Left ventricle myocardium inferior (tissue), 1 donor: Measurements from ENCODE around the gene ZDHHC9. TPM values are rescaled to one million over a fixed set of nuclear protein-coding genes. Genes with fewer than 3 reads are reported as not detected.

ENCODE experiments used
- DNase-seq: peaks from one replicate; pipeline ENCODE4 v3.0.0-alpha.2; 2020
- H3K27ac ChIP-seq: fragments of 200-600 bp; replicated peaks from 2 replicates; pipeline ENCODE4 v1.8.0; 2021
- H3K27me3 ChIP-seq: fragments of 200-600 bp; 2 replicates; pipeline ENCODE4 v1.8.0; 2021; ENCODE audit warnings: low read depth
- H3K36me3 ChIP-seq: fragments of 200-600 bp; 2 replicates; pipeline ENCODE4 v1.8.0; 2021
- H3K4me1 ChIP-seq: fragments of 200-600 bp; 2 replicates; pipeline ENCODE4 v1.8.0; 2021
- H3K4me3 ChIP-seq: fragments of 200-600 bp; 2 replicates; pipeline ENCODE4 v1.8.0; 2021; ENCODE audit warnings: mild to moderate bottlenecking, moderate library complexity
- H3K9me3 ChIP-seq: fragments of 200-600 bp; replicated peaks from 2 replicates; pipeline ENCODE4 v1.8.0; 2021
- CTCF ChIP-seq: fragments of 200-600 bp; IDR thresholded peaks from 2 replicates; pipeline ENCODE4 v1.8.0; 2021; ENCODE audit warnings: antibody characterized with exemption, mild to moderate bottlenecking, borderline replicate concordance
- intact Hi-C: fragments of 100-400 bp; cut with micrococcal nuclease; formaldehyde crosslinking; loops from one replicate; pipeline ENCODE4 v1.11.0; 2022
- total RNA-seq: library from RNA; stranded (reverse); fragmentation: NEBNext Ultra II Directional; extraction: Animal tissue kit (Norgen Biotek cat#: 25700); gene quantifications from one replicate; pipeline ENCODE4 v1.2.1, GENCODE V29; 2021
- donor health status: DM: no; HTN: yes; CAD: no; lungs with severe emphysema.

The ZDHHC9 gene
- total RNA-seq, 1 donor from 2014 or later, result 11.9 TPM

DNA sequence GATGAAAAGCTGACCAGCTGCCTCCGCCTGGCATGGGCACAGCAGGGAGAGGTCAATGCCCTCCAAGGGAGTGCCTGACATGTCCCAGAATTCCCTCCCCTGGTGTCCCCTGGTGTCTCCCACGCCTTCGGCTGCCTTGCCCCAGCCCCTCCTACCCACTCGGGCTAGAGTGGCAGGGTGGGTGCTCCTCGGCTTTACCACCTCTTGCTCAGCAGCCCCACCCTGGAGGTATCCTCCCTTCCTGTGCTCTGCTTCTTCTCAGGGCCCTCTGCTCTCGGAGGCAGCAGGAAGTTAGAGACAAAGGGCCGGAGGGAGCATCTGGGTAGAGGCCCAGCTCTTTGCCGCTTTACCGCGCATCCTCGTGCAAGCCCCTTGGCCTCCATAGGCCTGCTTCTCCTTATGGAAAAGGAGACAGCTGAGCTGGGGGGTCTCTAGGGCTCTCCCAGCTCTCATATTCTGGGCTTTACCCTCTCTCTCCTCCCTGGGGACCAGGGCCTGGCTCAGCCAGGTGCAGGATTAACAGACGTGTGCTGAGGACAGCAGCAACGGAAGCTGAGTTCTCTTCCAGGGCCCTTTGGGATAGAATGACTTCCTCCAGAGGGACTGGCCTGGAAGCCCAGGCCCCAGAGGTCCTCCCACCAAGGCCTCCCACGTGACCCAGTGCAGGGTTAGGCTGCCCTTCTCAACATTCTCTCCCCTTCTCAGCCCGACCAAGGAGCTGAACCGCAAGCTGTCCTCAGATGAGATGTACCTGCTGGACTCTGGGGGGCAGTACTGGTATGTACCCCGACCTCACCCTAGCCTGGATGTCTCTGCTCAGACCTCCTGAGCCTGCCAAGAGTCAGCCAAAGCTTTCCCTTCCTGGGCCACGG lies 87.7 kb downstream of the ZDHHC9 start:
- TF ChIP-seq CTCF, result no peak
- Histone ChIP-seq H3K4me3 (no peak overlapping the region), H3K36me3 (no peaks in the 10 kb centered on the region), H3K27me3 (no peaks in the 10 kb centered on the region), H3K27ac (no peak overlapping the region), H3K9me3 (no peaks in the 10 kb centered on the region), H3K4me1 (peaks cover 12% of the 10 kb centered on the region)
- intact Hi-C loops, result no loop called here
- DNase-seq, result no peak

DNA sequence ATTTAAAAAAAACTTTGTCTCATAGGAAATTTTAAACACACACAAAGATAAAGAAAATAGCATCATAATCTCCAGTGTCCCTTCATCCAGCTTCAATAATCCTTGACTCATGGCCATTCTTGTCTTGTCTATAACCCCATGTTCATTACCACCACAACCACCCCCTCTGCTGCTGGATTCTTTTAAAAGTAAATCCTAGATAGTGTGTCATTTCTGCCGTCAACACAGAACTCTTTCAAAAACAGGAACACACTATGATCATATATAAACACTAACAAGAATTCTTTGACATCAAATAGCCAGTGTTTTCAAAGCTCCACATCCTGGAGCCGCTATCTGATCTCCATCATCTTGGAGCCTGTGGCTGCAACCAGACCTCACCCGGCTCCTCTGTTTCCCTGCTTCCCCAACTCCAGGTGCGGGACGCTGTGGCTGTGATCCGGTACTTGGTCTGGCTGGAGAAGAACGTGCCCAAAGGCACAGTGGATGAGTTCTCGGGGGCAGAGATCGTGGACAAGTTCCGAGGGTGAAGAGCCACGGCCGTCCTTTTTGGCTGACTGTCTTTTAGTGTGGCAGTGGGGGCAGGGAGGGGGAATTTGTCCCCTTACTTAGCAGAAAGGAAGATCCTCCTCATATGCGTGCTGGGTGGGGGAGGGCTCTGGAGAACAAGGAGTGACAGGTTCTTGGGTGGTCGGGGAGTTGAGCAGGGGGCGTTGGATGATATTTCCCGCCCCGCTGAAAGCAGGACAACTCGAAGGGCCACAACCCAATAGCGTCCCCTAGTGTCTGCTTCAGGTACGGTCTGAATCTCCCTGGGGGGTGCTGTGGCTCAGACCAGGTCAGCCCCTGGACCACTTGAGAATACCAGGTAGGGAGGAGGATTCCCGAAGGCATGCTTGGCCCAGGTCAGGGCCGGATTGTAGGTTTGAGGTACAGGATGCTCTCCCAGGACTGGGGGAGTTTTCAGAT lies 89.3 kb downstream of the ZDHHC9 start:
- no peak for DNase-seq
- H3K27me3 ChIP-seq, result no peaks in the 10 kb centered on the region
- intact Hi-C loops, result no loop called here
- peaks cover 4% of the 10 kb centered on the region for H3K4me1 ChIP-seq
- no peaks in the 10 kb centered on the region for H3K36me3 ChIP-seq
- no peak overlapping the region for H3K4me3 ChIP-seq
- no peaks in the 10 kb centered on the region for H3K9me3 ChIP-seq
- TF ChIP-seq CTCF, result peak; percentile 12
- no peak overlapping the region for H3K27ac ChIP-seq

Other genes with a start within 250 kb of the ZDHHC9 start
- gene APLN, start 188.9 kb downstream of the ZDHHC9 start, total RNA-seq, result 15.9 TPM
- 1.3 TPM for gene XPNPEP2, start 104.9 kb downstream of the ZDHHC9 start, total RNA-seq
- gene SASH3, start 63.9 kb downstream of the ZDHHC9 start, total RNA-seq, result 2.2 TPM
- gene UTP14A, start 62.3 kb upstream of the ZDHHC9 start, total RNA-seq, result 7.5 TPM
- 8.2 TPM for gene BCORL1, start 138.7 kb upstream of the ZDHHC9 start, total RNA-seq